A549 (cell line): Measurements from ENCODE around the gene C19orf53. TPM values are rescaled to one million over a fixed set of nuclear protein-coding genes. Genes with fewer than 3 reads are reported as not detected.
A peak's percentile ranks its signal among the peaks of the same experiment; 100 is the strongest.
"Not testable (repeated sequence)": the region's sequence is repeated elsewhere in the genome, so short reads cannot be mapped to it uniquely, and the experiment has no call there.

Experiments
- ATAC-seq, 2 experiments: fragments of 200-7000 bp in 1 of 2; fragments of >200 bp in 1 of 2; cut with Nextera tagmentation in 1 of 2; cut with Tn5 transposase in 1 of 2; 3 replicates each; pipeline versions ENCODE4 v1.8.0 to v1.9.1; 2018 to 2020; ENCODE audit warnings: mild to moderate bottlenecking in 1 of 2, moderate library complexity in 1 of 2
- CTCF ChIA-PET: fragments of 300-600 bp; sonication (Branson Sonifier 250); formaldehyde crosslinking; extraction: SDS; loops from one replicate; lab custom pipeline; 2021; ENCODE audit warnings: antibody characterized with exemption, inconsistent platforms; lab: Yijun Ruan, JAX
- POLR2A ChIA-PET: fragments of 350-600 bp; formaldehyde crosslinking; extraction: SDS; loops from one replicate; lab custom pipeline; 2021; ENCODE audit warnings: antibody characterized with exemption, inconsistent platforms; lab: Yijun Ruan, JAX
- DNase-seq, 2 experiments: peaks; one replicate each; pipeline versions ENCODE4 v3.0.0 to v3.0.0-alpha.2; 2011 to 2016; ENCODE audit warnings: low read depth in 1 of 2, low spot score in 1 of 2
- FAIRE-seq: peaks from 2 replicates; lab custom pipeline; 2011; peaks lifted over from hg19 to GRCh38; lab: Jason Lieb, UNC
- H3K27ac ChIP-seq, 2 experiments: fragments of >200 bp; sonication (Bioruptor Twin); formaldehyde crosslinking; 3 replicates each; pipeline ENCODE4 v1.5.1; 2016 to 2017
- H3K4me1 ChIP-seq: fragments of >200 bp; sonication (Bioruptor Twin); formaldehyde crosslinking; 3 replicates; pipeline ENCODE4 v1.6.1; 2016
- H3K4me2 ChIP-seq: fragments of >200 bp; sonication (Bioruptor Twin); formaldehyde crosslinking; 3 replicates; pipeline ENCODE4 v1.6.1; 2016
- H3K4me3 ChIP-seq: fragments of >200 bp; sonication (Bioruptor Twin); formaldehyde crosslinking; 3 replicates; pipeline ENCODE4 v1.5.1; 2016
- H3K9me3 ChIP-seq: fragments of >200 bp; sonication (Bioruptor Twin); formaldehyde crosslinking; 3 replicates; pipeline ENCODE4 v1.6.1; 2016
- BHLHE40 ChIP-seq: IDR thresholded peaks from 2 replicates; pipeline ENCODE4 v1.6.1; 2012; ENCODE audit warnings: low read depth, low read length, inconsistent platforms
- CBX2 ChIP-seq: fragments of 200-600 bp; sonication (generic); IDR thresholded peaks from 2 replicates; pipeline ENCODE4 v1.6.1; 2016; ENCODE audit warnings: low read depth, mild to moderate bottlenecking, borderline replicate concordance
- CHD4 ChIP-seq: fragments of 200-600 bp; sonication (generic); IDR thresholded peaks from 2 replicates; pipeline ENCODE4 v1.6.1; 2016; ENCODE audit warnings: antibody characterized with exemption, mild to moderate bottlenecking, borderline replicate concordance
- EHF ChIP-seq: fragments of 250-450 bp; sonication (Bioruptor Pico); IDR thresholded peaks from 2 replicates; pipeline ENCODE4 v1.5.0; 2020; ENCODE audit warnings: mild to moderate bottlenecking
- EP300 ChIP-seq, 2 experiments: fragments of >200 bp; sonication (Bioruptor Twin); formaldehyde crosslinking; IDR thresholded peaks; 2 replicates in 1 of 2; 3 replicates in 1 of 2; pipeline ENCODE4 v1.6.1; 2016 to 2017
- FOXS1 ChIP-seq: fragments of 250-450 bp; sonication (Bioruptor Pico); IDR thresholded peaks from 2 replicates; pipeline ENCODE4 v1.5.0; 2020; ENCODE audit warnings: mild to moderate bottlenecking, moderate library complexity
- GATA3 ChIP-seq: IDR thresholded peaks from 2 replicates; pipeline ENCODE4 v1.6.1; 2012; ENCODE audit warnings: borderline replicate concordance
- HDAC2 ChIP-seq: fragments of 200-600 bp; sonication (generic); IDR thresholded peaks from 2 replicates; pipeline ENCODE4 v1.6.1; 2016
- HEYL ChIP-seq: fragments of 250-450 bp; sonication (Bioruptor Pico); IDR thresholded peaks from 2 replicates; pipeline ENCODE4 v1.8.0; 2021; ENCODE audit warnings: mild to moderate bottlenecking, moderate library complexity
- HOXB13 ChIP-seq: fragments of 250-450 bp; sonication (Bioruptor Pico); IDR thresholded peaks from 2 replicates; pipeline ENCODE4 v1.5.0; 2020; ENCODE audit warnings: low read depth, mild to moderate bottlenecking, moderate library complexity
- HOXB5 ChIP-seq: fragments of 250-450 bp; sonication (Bioruptor Pico); IDR thresholded peaks from 2 replicates; pipeline ENCODE4 v1.5.0; 2020; ENCODE audit warnings: mild to moderate bottlenecking, moderate library complexity
- JUN ChIP-seq, 2 experiments: fragments of >200 bp; sonication (Bioruptor Twin); formaldehyde crosslinking; IDR thresholded peaks; 2 replicates in 1 of 2; 3 replicates in 1 of 2; pipeline ENCODE4 v1.6.1; 2016 to 2017
- KDM1A ChIP-seq: fragments of 200-600 bp; sonication (generic); IDR thresholded peaks from 2 replicates; pipeline ENCODE4 v1.6.1; 2016; ENCODE audit warnings: low read depth, mild to moderate bottlenecking
- NPAS2 ChIP-seq: fragments of 250-450 bp; sonication (Bioruptor Pico); IDR thresholded peaks from 2 replicates; pipeline ENCODE4 v1.8.0; 2022; ENCODE audit warnings: mild to moderate bottlenecking, moderate library complexity, borderline replicate concordance
- POLR2AphosphoS2 ChIP-seq: conservative IDR thresholded peaks from 2 replicates; pipeline ENCODE4 v1.6.1; 2012; ENCODE audit warnings: low read length, improper control_type of control experiment, inconsistent platforms
- RCOR1 ChIP-seq: fragments of 150-350 bp; IDR thresholded peaks from 2 replicates; pipeline ENCODE4 v1.6.1; 2014; ENCODE audit warnings: antibody characterized with exemption, low read length, low read depth
- SMC3 ChIP-seq: fragments of >200 bp; sonication (Bioruptor Twin); formaldehyde crosslinking; IDR thresholded peaks from 3 replicates; pipeline ENCODE4 v1.6.1; 2018; ENCODE audit warnings: inconsistent platforms
- TFCP2L1 ChIP-seq: fragments of 250-450 bp; sonication (Bioruptor Pico); IDR thresholded peaks from 2 replicates; pipeline ENCODE4 v1.5.0; 2021; ENCODE audit warnings: mild to moderate bottlenecking
- TP53 ChIP-seq: fragments of 250-450 bp; sonication (Bioruptor Pico); IDR thresholded peaks from 2 replicates; pipeline ENCODE4 v1.5.0; 2021; ENCODE audit warnings: mild to moderate bottlenecking, moderate library complexity
- ZC3H11A ChIP-seq: fragments of 450-650 bp; IDR thresholded peaks from 2 replicates; pipeline ENCODE4 v1.6.1; 2014; ENCODE audit warnings: antibody characterized with exemption, mild to moderate bottlenecking
- WGBS: methylation state at CpG from one replicate; pipeline ENCODE4 v1.1.6; 2017; ENCODE audit errors: missing lambda C conversion rate; 5-methylcytosine and 5-hydroxymethylcytosine counted together
- polyA plus RNA-seq, 4 experiments: library from polyadenylated mRNA; depleted of rRNA in 3 of 4; stranded (reverse); fragments of >200 nt; fragmentation: RNase III in 1 of 4; extraction: RNeasy Plus Mini Kit Qiagen cat#74134 plus additional on column Dnase treatment in 1 of 4; gene quantifications; 2 replicates in 3 of 4; 3 replicates in 1 of 4; pipeline ENCODE4 v1.2.3, GENCODE V29; 2011 to 2017
- TF ChIP-seq, protein P1 (sequence below): fragments of >200 bp; sonication (Bioruptor Twin); formaldehyde crosslinking; IDR thresholded peaks from 3 replicates; pipeline ENCODE4 v1.5.1; 2016
- TF ChIP-seq, protein P2 (sequence below): IDR thresholded peaks from 2 replicates; pipeline ENCODE4 v1.6.1; 2012
- TF ChIP-seq, protein P3 (sequence below): fragments of >200 bp; sonication (Bioruptor Twin); formaldehyde crosslinking; IDR thresholded peaks from 3 replicates; pipeline ENCODE4 v1.6.1; 2016
- TF ChIP-seq, protein P4 (sequence below): fragments of 250-450 bp; sonication (Bioruptor Pico); IDR thresholded peaks from 2 replicates; pipeline ENCODE4 v1.5.0; 2020; ENCODE audit warnings: low read depth, mild to moderate bottlenecking, moderate library complexity

Gene C19orf53
- polyA plus RNA-seq, 2 of the 4 experiments (the other 2 are of a cell fraction) = 105 to 143 TPM

DNA sequence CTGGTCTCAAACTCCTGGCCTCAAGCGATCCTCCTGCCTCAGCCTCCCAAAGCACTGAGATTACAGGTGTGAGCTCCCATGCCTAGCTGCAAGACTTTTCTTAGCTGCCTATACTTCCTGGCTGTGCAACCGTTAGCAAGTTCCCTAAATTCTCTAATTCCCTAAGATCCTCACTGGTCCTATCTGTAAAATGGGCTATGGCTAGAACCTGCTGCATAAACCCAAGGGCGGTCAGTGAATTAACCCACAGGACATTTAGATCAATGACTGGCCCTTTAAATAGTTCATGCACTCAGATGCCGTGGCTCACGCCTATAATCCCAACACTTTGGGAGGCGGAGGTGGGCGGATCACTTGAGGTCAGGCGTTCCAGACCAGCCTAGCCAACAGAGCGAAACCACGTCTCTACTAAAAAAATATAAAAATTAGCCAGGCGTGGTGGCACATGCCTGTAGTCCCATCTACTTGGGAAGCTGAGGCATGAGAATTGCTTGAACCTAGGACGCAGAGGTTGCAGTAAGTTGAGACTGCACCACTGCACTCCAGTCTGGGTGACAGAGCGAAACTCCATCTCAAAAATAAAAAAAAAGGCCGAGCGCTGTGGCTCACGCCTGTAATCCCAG is 4.1 kb upstream of the C19orf53 start:
- CTCF ChIA-PET = no interaction called here
- Histone ChIP-seq H3K4me2 (no peak overlapping the region), H3K9me3 (no peaks in the 10 kb centered on the region), H3K4me3 (no peak overlapping the region), H3K4me1 (peaks cover 13% of the 10 kb centered on the region; the same call in 2 of the 3 replicates), H3K27ac (no peak overlapping the region)
- DNase-seq (no peak), ATAC-seq (no peak), FAIRE-seq (no peak)
- WGBS = 86% methylated on average over 16 of the region's 16 CpGs
- POLR2A ChIA-PET = interaction anchor here (0.7 kb wide), 1 partner anchor 55 kb away, joined by 3 read pairs; no protein-coding TSS in a partner anchor
- 0 out of 2 replicates have a peak, but pooled peaks have one; percentile 23 for TF ChIP-seq KDM1A
- TF ChIP-seq, protein P1, sequence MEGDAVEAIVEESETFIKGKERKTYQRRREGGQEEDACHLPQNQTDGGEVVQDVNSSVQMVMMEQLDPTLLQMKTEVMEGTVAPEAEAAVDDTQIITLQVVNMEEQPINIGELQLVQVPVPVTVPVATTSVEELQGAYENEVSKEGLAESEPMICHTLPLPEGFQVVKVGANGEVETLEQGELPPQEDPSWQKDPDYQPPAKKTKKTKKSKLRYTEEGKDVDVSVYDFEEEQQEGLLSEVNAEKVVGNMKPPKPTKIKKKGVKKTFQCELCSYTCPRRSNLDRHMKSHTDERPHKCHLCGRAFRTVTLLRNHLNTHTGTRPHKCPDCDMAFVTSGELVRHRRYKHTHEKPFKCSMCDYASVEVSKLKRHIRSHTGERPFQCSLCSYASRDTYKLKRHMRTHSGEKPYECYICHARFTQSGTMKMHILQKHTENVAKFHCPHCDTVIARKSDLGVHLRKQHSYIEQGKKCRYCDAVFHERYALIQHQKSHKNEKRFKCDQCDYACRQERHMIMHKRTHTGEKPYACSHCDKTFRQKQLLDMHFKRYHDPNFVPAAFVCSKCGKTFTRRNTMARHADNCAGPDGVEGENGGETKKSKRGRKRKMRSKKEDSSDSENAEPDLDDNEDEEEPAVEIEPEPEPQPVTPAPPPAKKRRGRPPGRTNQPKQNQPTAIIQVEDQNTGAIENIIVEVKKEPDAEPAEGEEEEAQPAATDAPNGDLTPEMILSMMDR = no peak

DNA sequence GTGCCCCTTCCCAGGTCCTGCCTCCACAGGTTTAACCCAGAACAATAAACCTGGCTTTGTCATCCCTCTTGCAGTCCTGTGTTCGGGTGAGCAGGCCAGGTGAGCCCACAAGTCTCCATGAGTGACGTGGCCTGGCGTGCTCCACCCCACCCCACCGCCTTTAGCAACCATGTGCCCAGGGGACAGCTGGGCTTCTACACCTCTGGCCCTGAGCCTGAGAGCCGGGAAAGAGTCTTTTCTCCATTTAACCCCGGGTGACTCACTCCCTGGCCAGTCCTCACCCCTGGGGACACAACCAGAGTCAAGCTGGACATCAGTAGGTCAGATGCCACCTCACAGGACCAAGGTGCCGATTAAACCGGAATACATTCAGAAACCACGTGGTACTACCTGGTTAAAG is 4.1 kb downstream of the C19orf53 start:
- ATAC-seq (no peak), FAIRE-seq (no peak), DNase-seq (no peak)
- ChIA-PET CTCF (interaction anchor here (1.4 kb wide), 1 partner anchor 84 kb away, joined by 5 read pairs; no protein-coding TSS in a partner anchor), POLR2A (no interaction called here)
- no peaks in the 10 kb centered on the region for H3K9me3 ChIP-seq
- WGBS = 87% methylated on average over 9 of the region's 9 CpGs
- no peak overlapping the region for H3K27ac ChIP-seq
- no peak overlapping the region for H3K4me2 ChIP-seq
- no peak overlapping the region for H3K4me3 ChIP-seq
- H3K4me1 ChIP-seq = peaks cover 16% of the 10 kb centered on the region; the same call in 2 of the 3 replicates
- TF ChIP-seq EP300 (IDR thresholded peaks at IDR 0.05) (no peak), HEYL (no peak), EHF (CRISPR knock-in tag) (no peak), JUN (IDR thresholded peaks at IDR 0.05) (no peak)

DNA sequence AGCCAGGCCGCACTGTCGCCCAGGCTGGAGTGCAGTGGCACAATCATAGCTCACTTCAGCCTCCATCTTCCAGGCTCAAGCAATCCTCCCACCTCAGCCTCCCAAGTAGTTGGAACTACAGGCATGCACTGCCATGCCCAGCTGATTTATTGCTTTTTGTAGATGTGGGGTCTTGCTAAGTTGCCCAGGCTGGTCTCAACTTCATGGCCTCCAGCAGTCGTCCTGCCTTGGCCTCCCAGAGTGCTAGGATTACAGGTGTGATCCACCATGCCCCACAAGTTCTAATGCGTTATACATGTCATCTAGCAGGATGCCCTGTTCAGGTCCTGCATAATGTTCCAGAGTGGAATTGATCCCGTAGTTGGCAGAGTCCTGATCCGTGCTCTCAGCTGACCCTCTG is 4.6 kb downstream of the C19orf53 start:
- Histone ChIP-seq H3K4me1 (peaks cover 13% of the 10 kb centered on the region; the same call in 2 of the 3 replicates), H3K4me2 (no peak overlapping the region), H3K27ac (no peak overlapping the region), H3K9me3 (no peaks in the 10 kb centered on the region), H3K4me3 (no peak overlapping the region)
- 91% methylated on average over 6 of the region's 6 CpGs for WGBS
- DNase-seq = no peak
- ATAC-seq = no peak
- no peak for FAIRE-seq
- TF ChIP-seq ZC3H11A (no peak), TP53 (no peak), HEYL (no peak), SMC3 (no peak), HOXB13 (no peak), NPAS2 (CRISPR knock-in tag) (no peak), BHLHE40 (no peak), GATA3 (no peak), FOXS1 (CRISPR knock-in tag) (no peak), HDAC2 (no peak), CBX2 (no peak), TFCP2L1 (CRISPR knock-in tag) (no peak), HOXB5 (CRISPR knock-in tag) (no peak), POLR2AphosphoS2 (no peak), RCOR1 (no peak), CHD4 (no peak)
- TF ChIP-seq, protein P2, sequence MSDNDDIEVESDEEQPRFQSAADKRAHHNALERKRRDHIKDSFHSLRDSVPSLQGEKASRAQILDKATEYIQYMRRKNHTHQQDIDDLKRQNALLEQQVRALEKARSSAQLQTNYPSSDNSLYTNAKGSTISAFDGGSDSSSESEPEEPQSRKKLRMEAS = no peak
- TF ChIP-seq, protein P3, sequence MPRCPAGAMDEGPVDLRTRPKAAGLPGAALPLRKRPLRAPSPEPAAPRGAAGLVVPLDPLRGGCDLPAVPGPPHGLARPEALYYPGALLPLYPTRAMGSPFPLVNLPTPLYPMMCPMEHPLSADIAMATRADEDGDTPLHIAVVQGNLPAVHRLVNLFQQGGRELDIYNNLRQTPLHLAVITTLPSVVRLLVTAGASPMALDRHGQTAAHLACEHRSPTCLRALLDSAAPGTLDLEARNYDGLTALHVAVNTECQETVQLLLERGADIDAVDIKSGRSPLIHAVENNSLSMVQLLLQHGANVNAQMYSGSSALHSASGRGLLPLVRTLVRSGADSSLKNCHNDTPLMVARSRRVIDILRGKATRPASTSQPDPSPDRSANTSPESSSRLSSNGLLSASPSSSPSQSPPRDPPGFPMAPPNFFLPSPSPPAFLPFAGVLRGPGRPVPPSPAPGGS = no peak
- TF ChIP-seq, protein P4, sequence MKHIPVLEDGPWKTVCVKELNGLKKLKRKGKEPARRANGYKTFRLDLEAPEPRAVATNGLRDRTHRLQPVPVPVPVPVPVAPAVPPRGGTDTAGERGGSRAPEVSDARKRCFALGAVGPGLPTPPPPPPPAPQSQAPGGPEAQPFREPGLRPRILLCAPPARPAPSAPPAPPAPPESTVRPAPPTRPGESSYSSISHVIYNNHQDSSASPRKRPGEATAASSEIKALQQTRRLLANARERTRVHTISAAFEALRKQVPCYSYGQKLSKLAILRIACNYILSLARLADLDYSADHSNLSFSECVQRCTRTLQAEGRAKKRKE (CRISPR knock-in tag) = no peak
- CTCF ChIA-PET = interaction anchor here (0.8 to 1.4 kb wide), 2 partner anchors 83 to 181 kb away, joined by 3 to 5 read pairs; no protein-coding TSS in a partner anchor
- POLR2A ChIA-PET = no interaction called here

DNA sequence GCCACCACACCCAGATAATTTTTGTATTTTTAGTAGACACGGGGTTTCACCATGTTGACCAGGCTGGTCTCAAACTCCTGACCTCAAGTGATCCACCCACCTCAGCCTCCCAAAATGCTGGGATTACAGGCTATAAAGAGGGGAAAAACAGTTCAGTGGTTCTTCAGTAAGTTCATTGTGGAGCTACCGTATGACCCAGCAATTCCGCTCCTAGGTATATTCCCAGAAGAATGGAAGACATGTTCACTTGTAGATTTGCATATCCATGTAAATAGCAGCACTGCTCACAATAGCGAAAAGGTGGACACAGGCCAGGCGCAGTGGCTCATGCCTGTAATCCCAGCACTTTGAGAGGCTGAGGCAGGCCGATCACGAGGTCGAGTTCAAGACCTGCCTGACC is 5.5 kb downstream of the C19orf53 start:
- POLR2A ChIA-PET, ATAC-seq, H3K4me3 ChIP-seq, H3K4me2 ChIP-seq, FAIRE-seq, H3K27ac ChIP-seq, H3K9me3 ChIP-seq, DNase-seq: not testable (repeated sequence)
- CTCF ChIA-PET = interaction anchor here (0.8 to 1.0 kb wide), 2 partner anchors 82 to 182 kb away, joined by 3 to 4 read pairs; no protein-coding TSS in a partner anchor
- H3K4me1 ChIP-seq = peaks cover 13% of the 10 kb centered on the region; the same call in 2 of the 3 replicates
- 91% methylated on average over 7 of the region's 8 CpGs for WGBS
